ENCODE data around the gene CALML5.

CALML5 gene, protein sequence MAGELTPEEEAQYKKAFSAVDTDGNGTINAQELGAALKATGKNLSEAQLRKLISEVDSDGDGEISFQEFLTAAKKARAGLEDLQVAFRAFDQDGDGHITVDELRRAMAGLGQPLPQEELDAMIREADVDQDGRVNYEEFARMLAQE

DNA sequence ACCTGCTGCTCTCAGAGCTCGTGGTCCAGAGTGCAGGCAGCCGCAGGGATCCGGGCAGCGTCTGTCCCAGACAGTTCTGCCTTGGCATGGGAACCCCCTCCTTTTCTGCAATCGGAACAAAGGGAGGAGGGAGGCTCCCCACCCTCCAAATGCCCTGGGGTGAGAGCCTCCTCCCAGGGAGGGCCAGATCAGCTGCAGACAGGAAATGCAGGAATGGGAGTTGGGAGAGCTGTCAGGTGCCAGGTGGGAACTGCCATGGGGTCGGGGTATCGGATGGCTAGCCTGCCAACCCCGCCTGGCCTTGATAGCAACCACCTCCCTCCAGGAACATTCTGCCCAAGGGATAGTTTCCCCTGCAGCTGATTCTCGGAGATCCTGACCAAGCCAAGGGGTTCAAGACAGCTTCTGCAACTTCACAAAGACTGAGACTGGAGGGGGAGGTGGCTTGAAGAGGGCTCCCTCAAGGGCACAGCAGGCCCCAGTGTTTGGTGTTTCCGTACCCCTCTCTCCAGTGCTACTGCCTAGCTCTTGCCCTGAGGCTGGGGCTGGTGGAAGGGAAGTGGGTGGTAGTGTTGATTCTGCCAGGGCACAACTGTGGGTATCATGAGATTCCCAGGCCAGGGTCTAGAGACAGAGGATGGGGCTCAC is at the start of gene CALML5:
Gene CALML5, minus strand, starts transcription at position 78 of the 648 bp plus-strand sequence. CDS start 132 bp downstream, outside the sequence.
- no peak for DNase-seq

DNA sequence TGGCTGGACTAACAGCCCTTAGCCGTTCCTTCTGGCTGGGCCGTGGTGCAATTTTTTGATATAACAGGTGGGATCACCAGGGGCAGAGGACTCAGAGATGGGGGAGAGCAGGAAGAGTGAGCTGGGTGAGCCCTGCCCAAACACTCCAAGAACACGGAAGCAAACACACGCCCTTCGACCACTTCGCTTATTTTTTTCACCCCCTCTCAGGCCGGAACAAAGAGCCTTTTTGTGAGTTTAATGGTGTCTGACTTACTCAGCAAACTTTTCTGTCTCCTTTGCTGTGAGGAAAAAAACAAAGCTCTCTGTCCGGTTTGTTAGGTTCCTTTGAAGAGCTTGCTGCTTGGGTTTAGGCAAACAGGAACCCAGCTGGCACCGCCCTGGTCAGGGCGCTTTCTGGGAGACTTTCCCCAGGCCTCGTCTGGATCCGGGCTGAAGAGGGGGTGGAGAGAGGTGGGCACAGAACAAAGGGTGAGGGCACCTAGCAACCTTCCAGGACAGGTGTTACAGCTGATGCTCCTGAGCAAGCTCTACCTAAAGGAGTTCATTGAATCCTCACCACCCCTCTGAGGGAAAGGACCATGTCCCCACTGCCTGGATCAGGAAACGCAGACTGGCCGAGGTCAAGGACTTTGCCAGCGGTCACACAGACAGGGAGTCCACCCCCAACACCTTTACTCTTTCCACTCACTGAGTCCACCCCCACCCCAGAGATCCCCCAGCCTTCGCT is 48.7 kb upstream of the CALML5 start:
- DNase-seq: no peak

DNA sequence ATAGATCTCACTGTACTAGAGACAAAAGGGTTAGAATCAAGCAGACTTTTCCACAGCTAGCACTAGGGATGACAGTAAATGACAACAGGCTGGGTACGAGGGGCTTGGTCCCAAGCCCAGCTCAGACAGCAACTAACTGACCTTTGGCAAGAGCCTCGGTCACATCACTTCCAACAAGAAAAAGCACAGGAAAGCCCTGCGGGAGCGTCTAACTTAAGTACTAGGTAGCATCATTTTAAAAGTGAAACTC is 48.2 kb upstream of the CALML5 start:
- no peak for DNase-seq

DNA sequence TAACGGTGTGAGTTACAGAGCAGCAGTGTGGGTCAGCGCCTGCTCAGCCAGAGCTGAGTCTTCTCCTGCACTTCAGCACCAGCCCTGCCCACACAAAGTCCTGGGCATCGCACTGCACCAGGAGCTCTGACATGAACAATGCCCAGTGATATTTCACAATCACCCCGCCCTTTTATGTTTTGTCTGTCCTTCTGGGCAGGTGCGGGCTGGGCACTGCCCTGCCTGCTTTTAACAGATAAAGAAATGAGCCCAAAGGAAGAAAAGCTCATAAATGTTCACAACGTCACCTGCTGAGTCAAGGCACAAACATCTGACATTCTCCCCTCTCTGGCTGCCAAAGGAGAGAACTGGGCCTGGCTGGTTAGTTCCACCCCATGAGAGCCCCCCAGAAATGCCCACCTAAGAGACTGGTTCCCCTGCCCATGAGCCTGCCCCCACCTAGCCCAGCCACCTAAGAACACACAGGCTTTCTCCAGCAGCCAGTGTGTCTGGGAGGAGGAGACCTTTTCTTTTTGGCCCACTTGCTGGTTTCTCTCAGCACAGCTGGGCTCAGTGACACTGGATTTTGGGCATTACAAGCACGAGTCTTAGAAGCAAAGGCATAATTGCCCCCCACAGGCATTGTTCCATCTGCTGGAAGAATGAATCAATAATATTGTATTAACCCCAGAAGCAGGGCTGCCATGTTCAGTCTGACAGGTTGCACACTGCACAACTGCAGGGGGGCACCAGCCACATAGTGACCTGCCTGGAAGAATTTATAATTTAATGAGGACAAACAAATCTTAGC is 47.7 kb upstream of the CALML5 start:
- no peak for DNase-seq

DNA sequence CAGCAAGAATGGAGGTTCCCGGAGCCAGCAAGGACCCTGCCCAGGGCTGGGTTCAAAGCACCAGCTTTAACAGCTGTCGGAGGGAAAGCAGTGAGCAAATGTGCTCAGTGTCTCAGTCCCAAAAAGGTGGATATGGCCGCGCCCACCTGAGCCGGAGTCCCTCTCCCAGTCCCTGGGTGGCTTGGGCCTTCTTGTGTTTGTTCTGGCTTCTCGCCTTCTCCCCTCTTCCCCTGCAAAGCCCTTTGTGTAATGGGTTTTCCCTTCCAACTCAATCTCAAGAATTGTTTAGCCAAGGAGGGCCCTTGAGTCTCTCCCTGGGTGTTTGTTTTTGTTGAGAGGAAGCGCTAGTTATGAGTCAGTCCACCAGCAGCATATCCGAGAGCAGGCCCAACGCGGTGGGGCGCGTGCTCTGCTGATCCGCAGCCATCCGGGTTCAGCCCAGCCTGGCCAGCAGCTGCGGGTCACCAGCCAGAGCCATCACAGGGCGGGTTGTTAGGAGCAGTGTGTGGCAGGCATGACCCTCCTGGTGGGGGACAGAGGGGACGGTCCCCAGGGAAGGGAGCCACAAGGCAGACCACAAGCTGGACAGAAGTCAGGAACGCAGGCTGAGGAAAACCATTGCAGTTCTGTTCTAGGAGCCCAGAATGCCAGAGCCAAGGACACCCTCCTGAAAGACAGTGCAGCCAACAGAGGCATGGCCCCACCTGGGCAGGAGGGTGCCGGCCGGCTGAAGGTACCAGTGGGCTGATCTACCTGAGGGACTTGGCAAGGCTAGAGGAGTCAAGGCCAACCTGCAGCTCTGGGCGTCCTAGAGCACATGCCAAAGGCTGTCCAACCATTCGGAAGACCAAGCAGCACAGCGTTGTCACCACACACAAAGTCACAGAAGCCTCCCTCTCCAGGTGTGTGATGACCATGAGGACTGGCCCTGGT is 46.7 kb upstream of the CALML5 start:
- DNase-seq: no peak

DNA sequence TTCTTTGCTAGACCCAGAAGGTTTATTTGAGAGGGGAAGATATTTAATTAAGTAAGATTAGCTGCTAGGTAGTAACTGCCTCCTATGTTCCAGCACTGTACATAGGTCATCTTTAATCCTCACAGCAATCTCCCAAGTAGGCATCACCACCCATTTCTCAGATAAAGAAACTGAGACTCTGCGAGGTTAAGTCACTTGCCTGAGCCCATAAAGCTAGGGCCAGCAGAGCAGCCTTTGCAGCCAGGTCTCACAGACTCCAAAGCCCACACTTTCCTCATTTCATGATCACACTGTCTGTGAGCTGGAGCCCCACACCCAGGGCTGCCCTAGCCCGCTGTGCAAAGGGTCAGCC is 46.0 kb upstream of the CALML5 start:
- DNase-seq: no peak

DNA sequence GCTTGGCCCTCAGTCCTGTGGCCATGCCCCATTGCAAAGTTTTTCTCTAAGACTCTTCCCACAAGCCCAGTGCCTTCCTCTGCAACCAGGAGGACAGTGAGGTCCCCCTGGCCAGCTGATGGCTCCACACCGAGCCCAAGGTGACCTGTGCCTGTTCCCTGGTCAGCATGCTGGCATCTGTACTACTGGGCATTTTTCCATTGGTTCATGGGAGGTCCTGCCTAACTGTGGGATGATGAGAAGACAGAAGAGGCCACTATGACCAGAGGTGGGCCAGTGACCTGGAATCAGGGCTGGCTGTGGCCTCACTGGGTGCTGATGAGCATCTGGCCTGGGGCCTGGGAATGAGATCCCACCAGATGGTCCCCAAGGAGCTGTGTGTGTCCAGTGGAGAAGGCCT is 45.6 kb upstream of the CALML5 start:
- no peak for DNase-seq

DNA sequence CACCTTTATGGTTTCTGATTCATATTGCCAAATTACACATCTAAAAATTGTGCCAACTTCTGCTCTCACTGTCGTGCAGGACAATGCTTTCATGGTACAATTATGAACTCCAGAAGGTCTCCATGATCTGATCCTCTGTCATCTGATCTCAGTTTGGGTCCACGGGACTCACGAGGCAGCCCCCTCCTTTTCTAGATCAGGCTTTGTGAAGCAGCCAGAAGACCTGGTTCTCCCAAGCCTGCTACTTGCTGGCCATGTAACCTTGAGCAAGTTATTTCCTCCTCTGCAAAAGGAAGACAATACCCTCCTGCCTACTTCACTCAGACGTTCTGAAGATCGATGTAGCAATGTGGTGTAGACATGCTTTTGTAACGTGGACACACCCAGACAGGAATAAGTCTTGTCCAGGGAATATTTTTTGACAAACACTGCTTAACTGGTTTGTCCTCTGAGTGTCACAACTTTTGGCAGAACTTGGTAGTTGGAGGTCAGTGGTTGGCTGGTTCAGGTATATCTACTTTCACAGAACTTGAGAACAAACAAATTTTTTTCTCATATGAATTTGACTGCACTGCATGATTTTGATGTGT is 44.9 kb upstream of the CALML5 start:
- no peak for DNase-seq

DNA sequence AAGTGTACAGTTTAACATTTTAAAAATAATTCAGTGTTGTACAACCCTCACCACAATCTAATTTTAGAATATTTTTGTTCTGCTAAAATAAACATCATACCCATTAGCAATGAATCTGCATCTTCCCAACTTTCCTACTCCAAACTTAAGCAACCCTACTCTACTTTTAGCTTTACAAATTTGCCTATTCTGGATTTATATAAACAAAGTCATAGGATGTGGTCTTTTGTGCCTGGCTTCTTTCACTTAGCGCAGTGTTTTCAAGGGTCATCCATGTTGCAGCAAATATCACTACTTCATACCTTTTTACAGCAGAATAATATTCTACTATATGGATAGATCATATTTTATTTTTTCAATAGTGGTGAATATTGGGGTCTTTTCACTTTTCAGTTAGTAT is 44.3 kb upstream of the CALML5 start:
- no peak for DNase-seq

DNA sequence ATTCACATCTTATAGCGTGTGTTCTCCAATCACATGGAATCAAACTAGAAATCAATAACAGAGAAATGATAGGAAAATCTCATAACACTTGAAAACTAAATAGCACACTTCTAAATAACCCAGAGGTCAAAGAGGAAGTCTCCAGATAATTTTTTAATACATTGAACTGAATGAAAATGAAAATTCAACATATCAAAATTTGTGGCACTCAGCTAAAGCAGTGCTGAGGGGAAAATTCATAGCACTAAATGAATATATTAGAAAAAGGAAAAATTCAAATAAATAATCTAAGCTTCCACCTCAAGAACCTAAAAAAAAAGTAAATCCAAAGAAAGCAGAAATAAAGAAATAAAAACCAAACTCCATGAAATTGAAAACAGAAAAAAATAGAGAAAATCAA is 42.7 kb upstream of the CALML5 start:
- DNase-seq: no peak

DNA sequence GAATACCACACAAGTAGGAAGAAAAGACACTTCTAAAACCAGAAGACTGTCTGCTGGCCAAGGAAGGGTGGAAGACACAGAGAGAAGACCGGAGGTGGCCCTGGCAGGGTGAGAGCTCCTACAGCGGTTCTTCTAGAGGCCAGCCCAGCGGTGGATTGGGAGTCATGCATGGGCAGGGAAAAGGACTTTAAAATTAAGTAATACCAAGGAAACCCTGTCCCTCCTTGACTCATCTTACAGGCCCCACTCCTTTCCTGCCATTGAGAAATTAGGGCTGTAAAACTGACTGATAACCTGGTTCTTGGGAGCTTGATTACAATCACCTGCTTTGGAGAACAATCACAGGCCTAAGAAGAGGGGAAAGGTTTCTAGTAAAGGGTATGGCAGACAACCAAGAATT is 41.5 kb upstream of the CALML5 start:
- no peak for DNase-seq

DNA sequence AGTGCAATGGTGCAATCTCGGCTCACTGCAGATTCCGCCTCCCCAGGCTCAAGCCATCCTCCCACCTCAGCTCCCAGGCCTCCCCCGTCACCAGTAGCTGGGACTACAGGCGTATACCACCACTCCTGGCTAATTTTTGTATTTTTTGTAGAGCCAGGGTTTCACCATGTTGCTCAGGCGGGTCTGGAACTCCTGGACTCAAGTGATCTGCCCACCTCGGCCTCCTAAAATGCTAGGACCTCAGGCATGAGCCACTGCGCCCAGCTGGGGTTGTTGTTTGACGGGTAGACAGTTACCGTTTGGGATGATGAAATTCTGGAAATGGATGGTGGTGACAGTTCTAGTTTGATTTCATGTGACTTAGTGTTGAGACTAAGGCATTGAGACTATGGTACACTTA is 40.7 kb upstream of the CALML5 start:
- DNase-seq: no peak

DNA sequence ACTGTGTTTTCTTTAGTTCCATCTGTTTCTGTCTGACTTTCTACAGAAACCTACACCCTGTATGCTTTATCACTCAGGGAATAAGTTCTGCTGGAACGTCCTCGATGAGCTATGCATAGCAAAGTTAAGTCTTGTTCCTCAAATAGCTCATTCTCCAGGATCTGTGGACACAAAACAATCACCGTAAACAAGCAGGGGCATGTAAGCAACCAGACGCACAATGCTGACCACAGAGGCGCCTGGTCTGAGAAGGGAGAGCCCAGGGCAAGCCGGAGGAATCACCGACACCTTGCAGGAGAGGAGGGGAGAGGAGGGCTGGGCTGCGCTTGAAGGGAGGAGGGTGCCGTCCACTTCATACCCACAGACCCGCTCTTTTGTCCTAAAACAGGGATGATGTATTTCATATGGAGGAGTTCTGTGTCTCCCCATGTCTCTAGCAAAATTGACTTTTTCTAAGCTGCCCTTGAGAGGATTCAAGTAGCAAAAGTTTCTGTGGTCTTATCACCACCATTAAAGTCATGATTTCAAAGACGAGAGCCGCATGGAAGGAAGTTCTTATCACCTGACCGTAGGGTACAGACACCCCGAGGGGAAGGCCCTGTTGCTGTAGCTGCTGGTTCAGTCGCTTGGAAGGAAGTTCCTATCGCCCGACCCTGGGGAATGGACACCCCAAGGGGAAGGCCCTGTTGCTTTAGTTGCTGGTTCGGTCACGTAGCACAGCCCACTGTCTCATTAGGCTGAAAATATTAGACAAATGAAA is 39.7 kb upstream of the CALML5 start:
- DNase-seq: no peak

DNA sequence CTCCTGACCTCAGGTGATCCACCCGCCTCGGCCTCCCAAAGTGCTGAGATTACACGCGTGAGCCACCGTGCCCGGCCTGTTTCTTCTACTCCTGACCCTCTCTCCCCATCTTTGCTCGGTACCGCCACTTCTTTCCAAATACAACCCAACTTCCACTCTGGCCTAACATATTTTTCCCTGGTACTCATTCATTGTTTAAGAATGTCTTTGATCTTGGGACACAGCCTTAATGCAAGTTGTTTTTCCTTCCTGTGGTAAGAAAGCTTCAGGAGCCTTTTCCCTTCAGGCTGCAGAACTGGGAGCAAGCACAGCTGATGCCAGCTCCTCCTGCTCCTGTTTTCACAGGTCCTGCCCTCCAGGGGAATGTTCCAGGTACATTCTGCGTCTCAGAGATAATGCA is 39.1 kb upstream of the CALML5 start:
- no peak for DNase-seq

DNA sequence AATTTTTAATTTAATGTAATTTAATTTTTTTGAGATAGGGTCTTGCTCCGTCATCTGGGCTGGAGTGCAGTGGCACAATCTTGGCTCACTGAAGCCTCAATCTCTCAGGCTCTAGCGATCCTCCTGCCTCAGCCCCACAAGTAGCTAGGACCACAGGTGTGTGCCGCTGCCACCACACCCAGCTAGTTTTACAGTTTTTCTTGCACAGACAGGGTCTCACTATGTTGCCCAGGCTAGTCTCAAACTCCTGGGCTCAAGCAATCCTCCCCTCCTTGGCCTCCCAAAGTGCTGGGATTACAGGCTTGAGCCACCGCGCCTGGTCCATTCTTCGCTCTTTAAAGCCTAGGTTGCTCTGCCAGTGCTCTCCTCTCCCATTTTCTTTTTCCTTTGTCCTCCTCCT is 38.3 kb upstream of the CALML5 start:
- no peak for DNase-seq

DNA sequence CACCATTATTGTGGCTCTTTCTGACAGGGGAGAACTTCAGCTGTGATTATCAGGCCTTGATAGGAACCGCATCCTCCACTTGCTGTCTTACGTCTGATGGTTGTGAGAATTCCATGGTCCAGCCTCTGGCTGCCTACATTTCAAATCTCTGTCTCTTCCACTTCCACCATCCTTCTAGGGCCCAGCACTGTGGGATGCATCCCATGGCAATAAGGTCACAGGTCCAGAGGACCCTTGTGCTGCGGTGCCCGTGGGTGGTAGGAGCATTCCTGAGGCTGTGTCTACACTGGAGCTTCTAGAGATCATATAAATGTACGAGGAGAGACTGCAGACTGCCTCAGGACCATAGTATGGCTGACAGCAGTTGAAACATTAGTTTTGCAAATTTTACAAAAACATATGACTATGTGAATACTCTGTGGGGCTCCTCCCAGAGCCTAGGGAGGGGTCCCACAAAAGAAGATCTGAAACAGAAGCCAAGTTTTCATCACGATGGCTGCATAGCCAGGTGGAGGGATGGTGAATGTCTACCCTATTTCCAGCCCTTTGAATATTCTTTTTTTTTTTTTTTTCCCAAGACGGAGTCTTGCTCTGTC is 37.2 kb upstream of the CALML5 start:
- no peak for DNase-seq

DNA sequence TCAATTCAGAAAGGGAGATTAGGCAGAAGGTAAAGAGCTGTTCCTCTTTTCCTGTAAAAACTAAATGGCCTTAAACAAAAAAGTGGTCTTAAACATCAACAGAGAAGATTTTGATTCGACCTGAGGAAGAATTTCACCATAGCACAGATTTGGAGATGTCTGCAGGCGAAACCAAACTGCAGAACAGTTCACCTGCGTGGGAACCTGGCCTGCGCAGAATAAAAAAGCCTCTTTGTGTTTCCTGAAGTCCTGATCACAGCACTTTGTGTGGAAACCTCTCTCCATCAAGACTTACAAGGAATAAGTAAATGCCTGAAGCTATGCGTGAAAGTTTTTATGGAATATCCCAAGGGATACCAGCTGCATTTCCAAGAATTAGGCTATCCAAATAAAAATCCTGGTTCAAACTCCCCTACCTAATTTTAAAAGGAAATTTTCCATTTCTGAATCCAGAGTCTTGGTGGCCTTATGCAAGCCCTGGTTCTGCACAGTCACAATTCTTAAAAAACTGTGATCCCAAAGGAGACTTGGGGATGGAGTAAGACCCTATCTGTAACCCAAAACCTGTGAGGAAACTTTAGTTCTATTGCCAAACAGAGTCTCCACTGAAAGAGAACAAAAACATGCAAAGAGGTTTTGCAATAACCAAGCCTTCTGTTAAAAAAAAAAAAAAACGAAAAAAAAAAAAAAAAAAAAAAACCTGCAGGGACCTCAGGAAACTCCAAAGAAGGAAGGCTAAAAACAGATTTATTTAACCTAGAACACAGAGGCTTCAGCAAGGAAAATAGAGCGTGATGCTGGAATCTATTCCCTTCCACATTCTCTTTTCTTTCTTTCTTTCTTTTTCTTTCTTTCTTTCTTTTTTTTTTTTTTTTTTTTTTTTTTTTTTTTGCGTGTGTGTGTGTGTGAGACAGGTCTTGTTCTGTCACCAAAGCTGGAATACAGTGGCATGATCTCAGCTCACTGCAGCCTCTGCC is 35.8 kb upstream of the CALML5 start:
- no peak for DNase-seq

DNA sequence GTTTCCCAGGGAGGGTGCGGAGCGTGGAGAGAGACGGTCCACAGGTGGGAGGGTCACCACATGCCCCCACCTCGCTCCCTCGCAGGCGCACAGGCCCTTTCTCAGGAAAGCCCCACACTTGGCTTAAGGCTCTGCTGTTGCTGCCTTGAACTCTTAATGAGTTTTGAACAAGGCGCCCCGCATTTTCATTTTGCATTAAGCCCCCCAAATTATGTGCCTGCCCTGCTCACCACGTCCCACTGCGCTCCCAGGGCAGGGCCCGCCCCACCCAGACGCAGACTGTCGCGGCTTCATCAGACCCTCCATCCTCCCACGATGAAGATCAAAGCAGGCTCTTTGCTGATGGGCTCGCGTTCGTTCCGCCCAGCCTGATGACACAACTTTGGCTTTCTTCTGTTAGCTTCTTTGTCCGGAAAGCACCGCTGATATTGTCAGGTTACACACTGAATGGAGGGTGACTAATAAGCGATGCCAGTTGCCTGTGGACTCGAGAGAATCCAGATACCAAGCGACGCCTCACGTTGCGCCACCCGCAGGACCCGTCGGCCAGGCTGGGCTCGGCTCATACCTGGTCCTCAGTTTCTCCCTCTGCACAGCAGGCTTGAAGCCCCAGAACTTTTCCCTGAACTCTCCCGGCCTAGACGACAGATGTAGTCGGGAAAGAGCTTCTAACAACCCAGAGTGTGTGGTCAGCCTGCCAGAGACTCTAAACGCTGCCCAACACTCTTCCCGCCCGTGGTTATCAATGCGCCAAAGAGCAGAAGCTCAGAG is 34.9 kb upstream of the CALML5 start:
- no peak for DNase-seq

DNA sequence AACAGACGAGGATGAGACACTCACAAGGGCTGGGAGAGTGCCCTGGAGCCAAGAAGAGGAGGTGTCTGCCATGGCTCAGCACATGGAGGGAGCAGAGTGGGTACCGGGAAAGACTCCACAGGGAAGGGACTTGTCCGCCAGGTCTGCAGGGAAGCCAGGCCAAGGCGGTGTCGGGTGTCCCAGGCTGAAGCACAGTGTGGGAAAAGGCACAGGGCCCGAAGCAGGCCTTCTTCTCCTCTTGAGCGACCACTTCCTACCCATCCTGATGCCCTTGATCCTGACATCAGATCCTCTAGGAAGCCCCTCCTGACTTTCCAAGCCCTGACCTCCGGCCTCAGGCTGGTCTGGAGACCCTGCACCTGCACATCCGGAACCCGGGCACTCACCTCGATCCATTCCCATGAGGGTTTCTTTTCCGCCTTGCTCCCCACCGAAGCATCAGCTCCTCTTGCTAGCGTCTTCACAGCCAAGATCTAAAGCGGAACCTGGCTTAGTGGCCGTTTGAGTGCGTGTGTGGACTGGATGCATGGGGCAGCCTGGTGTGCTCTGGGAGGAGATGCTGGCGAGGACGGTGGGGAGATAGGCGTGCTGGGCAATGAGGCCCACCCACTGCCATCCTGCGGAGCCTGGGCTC is 33.8 kb upstream of the CALML5 start:
- DNase-seq: no peak
